Measurements from ENCODE around the gene TNFRSF6B.

TNFRSF6B gene

GRCh38 chr20:63697868-63698545, 1.6 kb downstream of the TNFRSF6B start:
- no peak for DNase-seq (ENCODE audit: low read depth in 3 of 3)

GRCh38 chr20:63698739-63699465, 2.5 kb downstream of the TNFRSF6B start:
- peak; percentile 47 to 60 (median 56) for DNase-seq (ENCODE audit: low read depth in 3 of 3)

- no peak for DNase-seq (ENCODE audit: low read depth in 3 of 3)
Measured at GRCh38 chr20:63699466-63700198, 3.2 kb downstream of the TNFRSF6B start.

- no peak for DNase-seq (ENCODE audit: low read depth in 3 of 3)
Measured at GRCh38 chr20:63700199-63701050, 4.0 kb downstream of the TNFRSF6B start.

DNA sequence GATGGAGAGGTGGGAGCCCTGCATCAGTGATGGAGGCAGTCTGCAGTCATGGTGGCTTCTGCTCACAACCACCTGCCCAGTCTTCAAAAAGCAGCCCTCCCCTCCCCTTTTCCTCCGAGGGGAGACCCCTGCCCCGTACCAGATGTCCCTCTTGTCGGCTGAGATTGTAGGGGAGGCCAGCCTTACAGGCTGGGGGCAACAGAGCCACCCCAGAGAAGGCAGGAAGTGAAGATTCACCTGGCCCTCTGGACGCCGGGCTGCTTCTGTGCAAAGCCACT, 4.5 kb downstream of the TNFRSF6B start:
- DNase-seq (ENCODE audit: low read depth in 3 of 3): no peak

- DNase-seq (ENCODE audit: low read depth in 3 of 3): no peak
Measured at GRCh38 chr20:63701329-63702035, 5.0 kb downstream of the TNFRSF6B start.

DNA sequence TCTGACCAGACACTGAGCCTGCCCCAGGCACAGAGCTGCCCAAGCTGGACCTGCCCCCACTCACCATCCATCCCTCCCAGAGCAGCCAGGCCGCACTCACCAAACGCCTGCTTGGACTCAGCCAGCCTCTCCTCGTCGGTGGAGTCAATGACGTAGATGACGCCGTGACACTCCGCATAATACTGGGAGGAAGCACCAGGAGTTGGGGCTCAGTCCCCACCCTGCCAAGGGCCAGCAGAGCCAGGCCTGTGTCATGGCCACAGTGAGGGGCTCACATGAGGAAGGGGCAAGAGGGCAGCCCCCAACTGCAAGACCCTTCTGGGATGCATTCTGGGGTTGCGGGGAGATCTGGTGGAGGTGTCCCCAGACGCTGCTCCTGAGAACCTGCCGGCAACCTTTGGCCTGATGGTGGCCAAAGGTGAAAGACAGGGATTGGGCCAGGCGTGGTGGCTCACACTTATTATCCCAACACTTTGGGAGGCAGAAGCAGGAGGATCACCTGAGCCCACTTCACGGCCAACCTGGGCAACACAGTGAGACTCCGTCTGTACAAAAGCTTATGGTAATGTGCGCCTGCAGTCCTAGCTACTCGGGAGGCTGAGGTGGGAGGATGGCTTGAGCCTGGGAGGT, 5.7 kb downstream of the TNFRSF6B start:
- DNase-seq (ENCODE audit: low read depth in 3 of 3): no peak

DNA sequence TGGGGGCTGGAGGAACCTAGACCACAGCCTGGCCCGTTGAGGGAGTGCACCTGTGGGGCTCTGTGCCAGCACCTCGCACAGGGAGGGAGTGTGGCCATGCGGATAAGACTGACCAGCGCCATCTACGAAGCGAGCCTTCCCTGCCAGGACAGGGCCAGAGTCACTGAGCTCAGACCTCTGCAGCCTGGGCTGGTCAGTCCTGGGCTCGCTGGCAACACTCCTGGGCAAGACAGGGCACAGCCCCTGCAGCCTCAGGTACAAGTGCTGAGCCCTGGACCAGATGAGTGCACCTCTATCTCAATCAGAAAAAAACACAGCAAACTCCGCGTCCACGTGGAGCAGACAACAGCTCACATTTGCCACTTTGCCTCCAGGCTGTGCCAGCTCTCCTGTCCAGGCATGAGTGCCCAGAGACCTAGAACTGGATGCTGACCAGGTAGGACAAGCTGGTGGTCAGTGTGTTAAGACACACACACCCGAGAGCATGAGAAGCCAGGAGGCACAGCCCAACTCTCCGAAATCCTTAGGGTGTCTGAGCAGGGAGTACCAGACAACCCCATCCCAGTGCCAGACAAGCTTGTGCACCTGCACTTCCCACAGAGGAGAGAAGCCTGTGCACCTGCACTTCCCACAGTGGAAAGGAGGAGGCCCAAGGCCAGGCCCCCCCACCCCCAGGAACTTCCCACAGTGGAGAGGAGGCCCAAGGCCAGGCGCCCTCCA, 6.5 kb downstream of the TNFRSF6B start:
- no peak for DNase-seq (ENCODE audit: low read depth in 3 of 3)

DNA sequence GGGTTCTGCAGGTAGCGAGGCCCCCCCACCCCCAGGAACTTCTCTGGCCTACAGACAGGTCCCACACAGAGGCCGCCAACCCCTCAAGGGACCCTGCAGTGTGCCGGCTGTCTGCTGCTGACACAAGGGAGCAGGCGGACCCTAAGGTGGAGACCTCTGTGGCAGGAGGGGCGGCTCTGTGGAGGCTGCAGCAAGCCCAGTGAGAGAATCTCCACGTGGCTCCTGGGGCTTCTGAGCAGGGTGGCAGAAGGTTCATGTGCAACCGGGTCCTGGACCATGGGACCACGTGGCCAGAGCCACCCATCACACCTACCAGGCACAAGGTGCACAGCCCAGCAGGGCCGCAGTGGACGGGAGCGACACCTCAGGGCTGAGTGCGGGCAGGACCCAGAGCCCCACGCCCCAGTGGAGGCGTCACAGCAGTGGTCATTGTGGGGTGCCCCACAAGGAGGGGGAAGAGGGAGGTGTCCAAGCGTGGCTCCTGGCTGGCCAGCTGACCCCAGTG, 7.1 kb downstream of the TNFRSF6B start:
- no peak for DNase-seq (ENCODE audit: low read depth in 3 of 3)

GRCh38 chr20:63703976-63704748, 7.7 kb downstream of the TNFRSF6B start:
- no peak for DNase-seq (ENCODE audit: low read depth in 3 of 3)

- DNase-seq (ENCODE audit: low read depth in 3 of 3): no peak
Measured at GRCh38 chr20:63704749-63705117, 8.3 kb downstream of the TNFRSF6B start.

DNA sequence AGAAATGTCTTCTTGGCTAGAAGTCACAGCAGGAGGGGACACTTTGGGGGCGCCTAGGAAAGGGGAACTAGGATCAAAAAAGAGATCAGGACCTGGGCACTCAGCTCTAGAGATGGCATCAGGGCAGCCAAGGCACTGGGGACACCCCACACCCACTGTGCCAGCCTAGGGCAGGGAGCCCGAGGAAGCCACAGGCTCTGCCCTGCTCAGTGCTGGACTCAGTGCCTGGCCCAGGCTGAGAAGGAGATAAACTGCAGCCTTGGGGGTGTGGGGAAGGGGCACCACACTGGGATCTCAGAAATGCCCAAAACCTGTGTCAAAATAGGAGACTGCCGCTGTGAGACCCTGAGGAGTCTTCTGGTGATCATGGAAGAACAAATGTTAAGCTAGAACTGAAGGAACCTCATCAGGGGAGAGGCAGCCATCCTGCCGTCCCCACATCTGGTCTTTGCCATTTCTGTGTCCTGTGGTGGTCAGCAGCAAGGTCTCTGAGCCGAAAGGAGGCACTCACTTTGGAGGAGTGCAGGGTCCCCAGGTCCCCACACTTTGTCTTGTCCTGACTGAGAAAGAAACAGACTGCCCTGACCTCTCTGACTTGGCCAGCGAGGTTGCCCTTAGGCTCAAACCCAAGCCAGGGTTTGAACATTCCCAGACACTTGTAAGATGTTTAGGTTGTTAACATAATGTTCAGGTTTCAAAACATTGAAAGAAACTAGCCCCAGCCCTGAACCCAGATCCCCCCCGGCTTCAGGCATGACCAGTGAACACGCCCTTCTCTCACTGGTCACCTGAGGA, 9.0 kb downstream of the TNFRSF6B start:
- DNase-seq (ENCODE audit: low read depth in 3 of 3): no peak

GRCh38 chr20:63706027-63706695, 9.7 kb downstream of the TNFRSF6B start:
- DNase-seq (ENCODE audit: low read depth in 3 of 3): no peak

DNA sequence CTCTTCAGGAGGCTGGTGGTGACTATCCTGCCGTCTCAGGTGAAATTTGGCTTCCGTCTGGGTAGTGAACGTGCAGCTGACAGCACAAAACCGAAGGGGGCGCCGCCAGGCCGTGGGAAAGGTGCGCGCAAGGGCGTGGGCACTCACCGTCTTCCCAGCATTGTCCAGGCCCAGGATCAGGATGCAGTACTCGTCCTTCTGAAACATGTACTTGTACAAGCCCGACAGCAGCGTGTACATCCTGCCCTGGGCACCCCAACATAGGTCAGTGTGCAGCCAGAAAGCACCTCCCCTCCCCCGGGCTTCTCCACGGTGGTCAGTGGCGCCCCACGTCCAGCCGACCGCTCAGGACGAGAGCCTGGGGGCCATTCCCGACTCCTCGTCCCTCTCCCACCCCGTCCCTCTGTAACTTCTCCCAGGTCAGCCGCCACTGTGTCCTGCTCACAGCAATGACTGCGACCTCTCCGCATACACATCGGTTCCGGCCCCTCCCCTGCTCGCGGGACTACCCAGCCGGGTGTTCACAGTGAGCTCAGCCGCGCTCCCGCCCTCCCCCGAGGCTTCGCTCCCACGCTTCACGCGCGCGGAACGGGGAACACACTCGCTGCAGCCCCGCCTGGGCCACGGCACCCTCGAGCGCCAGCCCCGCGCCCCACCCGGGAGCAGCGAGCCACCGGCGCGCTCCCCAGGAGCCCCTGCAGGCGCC, 10.6 kb downstream of the TNFRSF6B start:
- DNase-seq (ENCODE audit: low read depth in 3 of 3): peak in 1 of 3 donors; percentile 56

DNA sequence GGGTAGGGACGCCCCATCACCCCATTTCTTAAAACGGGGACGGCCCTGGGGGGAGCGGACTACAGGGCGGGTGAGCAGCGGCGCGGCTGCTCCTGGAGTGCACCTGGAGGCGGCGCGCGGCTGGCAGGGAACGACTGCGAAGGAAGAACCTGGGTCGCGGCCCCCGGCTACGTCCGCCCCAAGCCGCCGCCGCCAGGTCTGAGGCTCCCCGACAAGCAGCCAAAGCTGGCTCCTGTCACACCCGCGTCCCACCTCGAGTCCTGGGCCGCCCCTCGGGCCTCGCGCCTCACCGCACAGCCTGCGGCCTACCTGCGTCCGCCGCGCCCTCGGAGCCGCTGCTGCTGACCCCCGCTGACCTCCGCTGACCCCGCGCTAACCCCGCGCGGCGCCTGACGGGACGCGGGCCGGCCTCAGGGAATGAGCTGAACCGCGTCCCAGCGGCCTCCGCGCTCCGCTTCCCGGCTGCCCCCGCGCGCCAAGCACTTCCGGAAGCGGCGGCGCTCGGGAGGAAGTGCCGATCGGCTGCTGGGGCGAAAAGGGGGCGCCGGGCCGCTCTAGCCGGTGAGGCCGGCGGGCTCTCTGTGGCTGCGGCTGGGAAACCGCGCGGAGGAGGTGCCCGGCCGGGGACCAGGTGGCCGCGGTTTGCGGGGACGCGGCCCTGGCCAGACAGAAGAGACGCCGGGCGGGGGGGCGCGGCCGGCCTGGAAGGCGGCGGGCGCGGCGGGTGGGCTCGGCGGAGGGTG, 11.3 kb downstream of the TNFRSF6B start, which contains the start of the genes ARFRP1 and ZGPAT:
Gene ARFRP1 (minus strand): TSS at position 419 of the 743 bp plus-strand sequence. CDS start 885 bp downstream, outside the sequence.
Gene ZGPAT (plus strand): TSS at position 482 of the 743 bp plus-strand sequence. CDS start 542 bp downstream, outside the sequence.
- peak; percentile 71 to 83 (median 73) for DNase-seq (ENCODE audit: low read depth in 3 of 3)

Data from stimulated activated CD4-positive, alpha-beta T cell treated with anti-CD3 and anti-CD28 coated beads, TNF-alpha, amount 100 ng/mL, for 48 hours (primary cell).